Measurements from ENCODE around the gene TTN. TPM values are rescaled to one million over a fixed set of nuclear protein-coding genes. Genes with fewer than 3 reads are reported as not detected.
A peak's percentile ranks its signal among the peaks of the same experiment; 100 is the strongest.

TTN gene
- 0.07 and 0.24 TPM in 2 replicates for total RNA-seq (2022)
- percentile 6 among the genes with signal in this experiment for Bru-seq, nascent RNA
- BruChase-seq, experiment 1, labeled RNA remaining after a 6-hour chase = percentile 9 among the genes with signal in this experiment
- percentile 5 among the genes with signal in this experiment for BruChase-seq, experiment 2, labeled RNA remaining after a 2-hour chase
- long read RNA-seq, partial matches to known transcripts = 0 of 3 reads
- long read RNA-seq, other reads (novel, unspliced or antisense) = 3 of 3 reads

DNA sequence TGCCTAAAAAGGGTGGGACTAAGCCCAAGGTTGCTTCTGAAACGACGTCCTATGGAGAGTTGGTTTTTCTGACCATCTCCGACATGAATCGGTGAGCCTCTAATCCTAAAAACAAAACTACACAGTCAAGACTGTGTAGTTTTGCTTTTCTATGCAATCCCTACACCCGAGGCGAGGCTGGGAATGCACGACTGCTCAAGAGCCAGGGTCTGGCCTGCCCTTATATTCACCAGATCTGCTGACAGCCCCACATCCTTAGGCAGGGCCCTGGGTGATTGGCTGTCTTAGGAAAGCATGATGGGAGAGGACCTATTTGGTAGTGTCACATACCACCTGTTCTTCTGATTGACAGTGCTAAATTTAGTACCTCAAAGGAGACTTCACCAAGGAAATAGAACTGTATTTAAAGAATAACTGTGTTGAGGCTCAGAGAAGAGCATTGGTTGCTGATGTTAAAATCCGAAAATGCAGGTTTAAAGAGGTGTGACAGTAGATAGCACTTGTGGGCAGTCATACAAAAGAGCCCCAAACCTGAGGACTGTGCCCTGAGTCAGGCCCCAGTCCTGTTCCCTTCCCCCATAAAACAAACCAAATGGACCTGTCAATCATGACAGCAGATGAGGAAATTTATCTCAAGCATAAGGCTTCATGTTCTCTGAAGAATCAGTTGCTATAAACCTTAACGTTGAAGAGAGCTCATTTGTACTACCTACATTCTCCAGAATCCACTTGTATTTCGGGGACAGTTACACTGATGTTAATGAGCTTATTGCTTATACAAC, at the start of gene TTN:
TSS of gene TTN (minus strand) at position 197 of the 782 bp plus-strand sequence. CDS start 2,781 bp downstream, outside the sequence.
- intact Hi-C loops (cut with micrococcal nuclease; ENCODE audit: unreplicated experiment) = loop anchor here (5.0 kb wide), 1 partner anchor 85 kb away; no protein-coding TSS in a partner anchor
- H3K27me3 Mint-ChIP-seq (ENCODE audit: unreplicated experiment) = no peaks in the 10 kb centered on the region

GRCh38 chr2:178855151-178855550, 47.9 kb upstream of the TTN start:
- no peaks in the 10 kb centered on the region for H3K9me3 Mint-ChIP-seq (ENCODE audit: low read depth, unreplicated experiment)
- H3K36me3 Mint-ChIP-seq (ENCODE audit: insufficient read depth, unreplicated experiment) = no peaks in the 10 kb centered on the region
- TF ChIP-seq, protein P1, sequence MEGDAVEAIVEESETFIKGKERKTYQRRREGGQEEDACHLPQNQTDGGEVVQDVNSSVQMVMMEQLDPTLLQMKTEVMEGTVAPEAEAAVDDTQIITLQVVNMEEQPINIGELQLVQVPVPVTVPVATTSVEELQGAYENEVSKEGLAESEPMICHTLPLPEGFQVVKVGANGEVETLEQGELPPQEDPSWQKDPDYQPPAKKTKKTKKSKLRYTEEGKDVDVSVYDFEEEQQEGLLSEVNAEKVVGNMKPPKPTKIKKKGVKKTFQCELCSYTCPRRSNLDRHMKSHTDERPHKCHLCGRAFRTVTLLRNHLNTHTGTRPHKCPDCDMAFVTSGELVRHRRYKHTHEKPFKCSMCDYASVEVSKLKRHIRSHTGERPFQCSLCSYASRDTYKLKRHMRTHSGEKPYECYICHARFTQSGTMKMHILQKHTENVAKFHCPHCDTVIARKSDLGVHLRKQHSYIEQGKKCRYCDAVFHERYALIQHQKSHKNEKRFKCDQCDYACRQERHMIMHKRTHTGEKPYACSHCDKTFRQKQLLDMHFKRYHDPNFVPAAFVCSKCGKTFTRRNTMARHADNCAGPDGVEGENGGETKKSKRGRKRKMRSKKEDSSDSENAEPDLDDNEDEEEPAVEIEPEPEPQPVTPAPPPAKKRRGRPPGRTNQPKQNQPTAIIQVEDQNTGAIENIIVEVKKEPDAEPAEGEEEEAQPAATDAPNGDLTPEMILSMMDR (IDR thresholded peaks at IDR 0.05; ENCODE audit: unreplicated experiment) = no peak
- no peaks in the 10 kb centered on the region for H3K27me3 Mint-ChIP-seq (ENCODE audit: unreplicated experiment)
- no peak for DNase-seq
- H3K27ac Mint-ChIP-seq (ENCODE audit: unreplicated experiment) = no peak overlapping the region
- intact Hi-C loops (cut with micrococcal nuclease; ENCODE audit: unreplicated experiment) = no loop called here
- no peak overlapping the region for H3K4me3 Mint-ChIP-seq (ENCODE audit: low read depth, unreplicated experiment)
- no peaks in the 10 kb centered on the region for H3K4me1 Mint-ChIP-seq (ENCODE audit: low read depth, unreplicated experiment)
- CTCF ChIA-PET = no interaction called here
- no TSS peak for BruUV-seq (replicated peaks)

More for the DNA sequence above, at the start of gene TTN:
- peaks cover 8% of the 10 kb centered on the region for H3K4me1 Mint-ChIP-seq (ENCODE audit: low read depth, unreplicated experiment)
- TF ChIP-seq, protein P1 (IDR thresholded peaks at IDR 0.05; ENCODE audit: unreplicated experiment) = no peak
- H3K27ac Mint-ChIP-seq (ENCODE audit: unreplicated experiment) = no peak within 1 kb of the TSS
- no peaks in the 10 kb centered on the region for H3K9me3 Mint-ChIP-seq (ENCODE audit: low read depth, unreplicated experiment)
- no TSS peak for BruUV-seq (replicated peaks)
- H3K36me3 Mint-ChIP-seq (ENCODE audit: insufficient read depth, unreplicated experiment) = no peaks in the 10 kb centered on the region
- CTCF ChIA-PET = no interaction called here
- DNase-seq = no peak
- H3K4me3 Mint-ChIP-seq (ENCODE audit: low read depth, unreplicated experiment) = no peak within 1 kb of the TSS

DNA sequence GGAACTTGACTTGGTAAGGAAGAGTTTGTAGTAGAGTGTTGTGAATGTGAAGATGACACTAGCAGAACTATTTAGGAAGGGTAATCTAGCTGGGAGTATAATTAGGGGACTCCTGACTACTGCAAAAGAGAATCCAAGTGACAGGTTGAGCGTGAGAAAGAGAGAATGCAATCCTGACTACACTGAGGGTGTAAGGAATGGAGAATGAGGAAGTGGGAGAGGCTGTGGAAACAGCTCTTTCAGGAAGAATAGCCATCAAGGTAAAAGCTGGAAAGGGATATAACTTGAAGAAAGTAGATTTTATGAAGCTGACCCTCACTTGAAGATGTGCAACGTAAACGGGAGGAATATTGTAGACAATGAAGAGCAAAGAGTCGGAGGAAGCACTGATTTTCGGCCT, 41.1 kb upstream of the TTN start:
- intact Hi-C loops (cut with micrococcal nuclease; ENCODE audit: unreplicated experiment) = no loop called here
- H3K27ac Mint-ChIP-seq (ENCODE audit: unreplicated experiment) = no peak overlapping the region
- H3K4me3 Mint-ChIP-seq (ENCODE audit: low read depth, unreplicated experiment) = no peak overlapping the region
- H3K9me3 Mint-ChIP-seq (ENCODE audit: low read depth, unreplicated experiment) = peaks cover 4% of the 10 kb centered on the region
- CTCF ChIA-PET = no interaction called here
- H3K4me1 Mint-ChIP-seq (ENCODE audit: low read depth, unreplicated experiment) = no peaks in the 10 kb centered on the region
- no peaks in the 10 kb centered on the region for H3K36me3 Mint-ChIP-seq (ENCODE audit: insufficient read depth, unreplicated experiment)
- BruUV-seq (replicated peaks) = no TSS peak
- DNase-seq = no peak
- no peaks in the 10 kb centered on the region for H3K27me3 Mint-ChIP-seq (ENCODE audit: unreplicated experiment)
- TF ChIP-seq, protein P1 (IDR thresholded peaks at IDR 0.05; ENCODE audit: unreplicated experiment) = no peak

DNA sequence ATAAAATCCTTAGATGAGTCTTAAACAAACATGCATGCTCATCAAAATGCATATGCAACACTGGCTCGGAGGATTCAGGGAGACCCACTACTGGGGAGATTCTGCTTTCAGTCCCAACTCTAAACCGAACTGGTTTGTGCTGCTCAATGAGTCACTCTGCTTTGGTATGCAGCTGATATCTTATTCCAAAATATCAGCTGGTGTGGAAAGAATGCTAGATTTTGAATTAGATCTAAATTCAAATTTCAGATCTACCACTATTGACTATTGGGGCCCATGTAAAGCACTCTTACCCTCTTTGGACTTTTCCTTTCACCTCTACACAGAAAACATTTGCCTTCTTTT, 39.2 kb upstream of the TTN start:
- no peak for DNase-seq
- Mint-ChIP-seq H3K36me3 (ENCODE audit: insufficient read depth, unreplicated experiment) (no peaks in the 10 kb centered on the region), H3K4me1 (ENCODE audit: low read depth, unreplicated experiment) (no peaks in the 10 kb centered on the region), H3K9me3 (ENCODE audit: low read depth, unreplicated experiment) (peaks cover 4% of the 10 kb centered on the region), H3K27me3 (ENCODE audit: unreplicated experiment) (no peaks in the 10 kb centered on the region), H3K27ac (ENCODE audit: unreplicated experiment) (no peak overlapping the region), H3K4me3 (ENCODE audit: low read depth, unreplicated experiment) (no peak overlapping the region)
- intact Hi-C loops (cut with micrococcal nuclease; ENCODE audit: unreplicated experiment) = no loop called here
- BruUV-seq (replicated peaks) = no TSS peak
- TF ChIP-seq, protein P1 (IDR thresholded peaks at IDR 0.05; ENCODE audit: unreplicated experiment) = no peak
- CTCF ChIA-PET = no interaction called here

Measured in Calu3 (cell line).